ENCODE data around the gene SEL1L. TPM values are rescaled to one million over a fixed set of nuclear protein-coding genes. Genes with fewer than 3 reads are reported as not detected.
A peak's percentile ranks its signal among the peaks of the same experiment; 100 is the strongest.
"Not testable (repeated sequence)": the region's sequence is repeated elsewhere in the genome, so short reads cannot be mapped to it uniquely, and the experiment has no call there.

The SEL1L gene
- total RNA-seq, 1 donor from 2014 or later: 54.0 TPM

- DNase-seq (ENCODE audit: low read depth in 2 of 2): no peak
Measured at GRCh38 chr14:81474685-81475324, 58.8 kb downstream of the SEL1L start.

DNA sequence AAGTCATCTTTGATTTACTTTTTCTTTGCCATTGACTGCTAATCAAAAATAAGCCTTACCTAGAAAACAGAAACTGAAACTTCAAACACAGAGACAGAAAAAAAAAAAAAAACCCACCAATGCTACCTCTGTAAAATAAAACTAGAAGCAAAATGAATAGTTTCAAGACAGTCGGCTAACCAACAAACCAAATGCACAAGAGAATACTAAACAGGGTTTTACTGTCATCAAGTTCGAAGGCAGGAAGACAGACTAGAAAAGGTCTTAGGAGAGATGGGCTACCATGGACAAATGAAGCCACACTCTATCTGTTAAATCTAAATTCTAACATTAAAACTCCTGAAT is 59.5 kb downstream of the SEL1L start:
- no peak for DNase-seq (ENCODE audit: low read depth in 2 of 2)

- no peak for DNase-seq (ENCODE audit: low read depth in 2 of 2)
Measured at GRCh38 chr14:81473456-81474147, 60.1 kb downstream of the SEL1L start.

- no peak for DNase-seq (ENCODE audit: low read depth in 2 of 2)
Measured at GRCh38 chr14:81472096-81472800, 61.4 kb downstream of the SEL1L start.

DNA sequence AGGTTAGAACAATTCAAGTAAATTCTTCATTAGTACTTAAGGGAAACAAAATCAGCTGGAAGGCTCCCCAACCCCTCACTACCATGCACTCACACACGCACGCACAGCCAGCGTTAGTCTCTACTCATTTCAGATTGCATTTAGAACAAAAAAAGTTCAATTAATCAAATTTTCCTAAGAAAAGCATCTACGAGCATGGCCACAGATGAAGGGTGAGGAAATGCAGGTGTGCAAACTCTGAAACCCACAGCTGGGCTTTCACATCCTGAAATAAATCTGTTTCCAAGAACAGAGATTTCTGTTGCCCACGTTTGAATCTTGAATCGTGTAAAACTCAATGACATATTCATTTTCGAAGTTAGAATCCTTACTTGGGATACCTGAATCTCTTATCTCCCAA is 62.6 kb downstream of the SEL1L start:
- no peak for DNase-seq (ENCODE audit: low read depth in 2 of 2)

- DNase-seq (ENCODE audit: low read depth in 2 of 2): not testable (repeated sequence)
Measured at GRCh38 chr14:81470557-81470826, 63.2 kb downstream of the SEL1L start.

DNA sequence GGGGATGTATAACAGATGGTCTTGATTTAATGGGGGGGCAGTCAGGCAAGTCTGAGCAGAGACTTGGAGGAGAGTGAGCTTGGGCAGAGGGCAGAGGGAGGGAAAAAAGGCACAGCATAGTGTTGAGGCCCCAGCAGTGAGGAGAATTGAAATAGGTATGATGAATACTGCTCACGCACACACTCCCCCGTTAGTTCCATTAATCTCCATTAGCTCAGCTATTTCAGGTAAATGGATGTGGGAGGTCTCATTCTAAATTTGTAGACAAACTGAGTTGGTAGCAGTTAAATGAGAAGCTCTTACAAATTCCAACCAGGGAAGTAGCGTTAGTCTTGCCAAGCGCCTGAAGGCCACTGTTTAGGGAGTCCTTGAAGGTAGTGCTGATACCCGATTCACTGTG is 66.8 kb downstream of the SEL1L start:
- DNase-seq (ENCODE audit: low read depth in 2 of 2): no peak

GRCh38 chr14:81465507-81466228 is 68.0 kb downstream of the SEL1L start:
- no peak for DNase-seq (ENCODE audit: low read depth in 2 of 2)

GRCh38 chr14:81465003-81465392 is 68.7 kb downstream of the SEL1L start:
- DNase-seq (ENCODE audit: low read depth in 2 of 2): not testable (repeated sequence)

DNA sequence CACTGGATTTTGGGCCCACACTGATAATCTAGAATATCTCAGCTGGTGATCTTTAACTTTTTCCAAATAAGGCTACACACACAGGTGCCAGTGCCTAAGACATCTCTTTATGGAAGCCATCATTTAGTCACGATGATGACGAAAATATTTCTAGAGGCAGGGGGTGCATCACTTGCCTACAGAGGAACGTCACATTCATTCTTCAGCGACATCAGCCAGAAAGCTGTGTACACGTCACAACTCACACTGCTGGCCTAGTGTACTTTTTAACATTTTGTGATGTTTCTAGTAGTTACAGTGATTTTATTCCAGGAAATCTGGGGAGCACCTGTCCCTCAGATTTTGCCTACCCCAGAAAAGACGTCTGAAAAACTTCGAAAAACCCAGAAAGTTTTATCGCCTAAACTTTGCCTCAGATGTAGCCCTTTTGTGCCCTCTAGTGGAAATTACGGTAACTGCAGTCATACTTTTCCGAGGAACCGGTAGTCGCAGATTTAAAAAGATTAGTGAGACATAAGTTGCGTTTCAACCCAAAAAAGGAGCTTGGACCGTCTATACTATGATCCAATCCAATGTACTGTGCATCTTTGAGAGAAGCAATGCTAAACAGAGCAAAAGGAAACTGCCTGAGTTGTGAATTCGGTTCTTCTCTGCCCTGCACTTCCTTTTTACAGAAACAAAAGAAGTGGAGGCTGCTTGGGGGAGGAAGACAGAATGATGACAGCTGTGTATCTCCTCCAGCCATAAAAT is 69.2 kb downstream of the SEL1L start:
- DNase-seq (ENCODE audit: low read depth in 2 of 2): peak; percentile 42 to 60

GRCh38 chr14:81462356-81462755 is 71.3 kb downstream of the SEL1L start:
- DNase-seq (ENCODE audit: low read depth in 2 of 2): not testable (repeated sequence)

DNA sequence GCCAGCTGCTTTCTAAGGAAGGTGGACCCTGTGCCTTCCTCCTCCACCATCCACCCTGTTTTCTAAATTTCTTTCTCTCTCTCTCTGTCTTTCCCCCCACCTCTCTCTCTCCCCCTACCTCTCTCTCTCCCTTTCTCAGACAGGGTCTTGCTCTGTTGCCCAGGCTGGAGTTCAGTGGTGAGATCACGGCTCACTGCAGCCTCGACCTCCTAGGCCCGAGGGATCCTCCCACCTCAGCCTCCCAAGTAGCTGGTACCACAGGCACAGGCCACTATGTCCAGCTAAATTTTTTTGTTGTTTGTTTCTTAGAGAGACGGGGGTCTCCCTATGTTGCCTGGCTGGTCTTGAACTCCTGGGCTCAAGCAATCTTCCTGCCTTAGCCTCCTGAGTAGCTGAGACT is 73.7 kb downstream of the SEL1L start:
- DNase-seq (ENCODE audit: low read depth in 2 of 2): no peak

DNA sequence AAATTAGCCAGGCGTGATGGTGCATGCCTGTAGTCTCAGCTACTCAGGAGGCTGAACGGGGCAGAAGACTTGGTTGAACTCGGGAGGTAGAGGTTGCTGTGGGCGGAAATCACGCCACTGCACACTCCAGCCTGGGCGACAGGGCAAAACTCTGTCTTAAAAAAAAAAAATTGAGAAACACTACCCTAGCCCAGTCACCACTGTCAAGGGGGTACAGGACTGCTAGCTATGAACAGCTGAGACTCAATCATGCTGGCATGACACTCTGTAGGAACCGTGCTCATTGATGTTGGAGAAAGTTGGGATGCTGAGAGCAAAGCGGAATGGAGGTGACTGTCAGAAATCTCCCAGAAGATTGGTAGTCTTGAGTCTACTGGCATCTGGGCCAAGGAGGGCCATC is 75.3 kb downstream of the SEL1L start:
- DNase-seq (ENCODE audit: low read depth in 2 of 2): no peak

DNA sequence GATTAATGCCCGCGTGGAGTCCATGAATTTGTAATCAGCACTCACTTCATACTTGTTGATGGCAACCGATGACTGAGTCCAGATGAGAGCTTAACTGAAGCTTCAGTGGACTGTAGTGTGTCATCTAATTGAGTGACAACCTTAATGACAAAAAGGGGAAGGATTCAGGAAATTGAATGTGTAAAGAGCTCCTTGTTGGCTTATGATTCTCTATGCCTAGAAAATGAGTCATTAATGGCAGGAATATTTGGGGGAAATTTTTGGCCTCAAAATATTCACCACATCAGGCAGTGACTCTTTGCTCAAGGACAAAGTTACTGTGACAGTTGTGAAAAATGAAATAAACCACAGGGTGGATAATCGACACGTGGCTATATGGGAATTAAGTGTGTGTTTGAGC is 78.3 kb downstream of the SEL1L start:
- DNase-seq (ENCODE audit: low read depth in 2 of 2): no peak

- no peak for DNase-seq (ENCODE audit: low read depth in 2 of 2)
Measured at GRCh38 chr14:81454572-81455218, 79.0 kb downstream of the SEL1L start.

GRCh38 chr14:81453166-81453766 is 80.4 kb downstream of the SEL1L start:
- DNase-seq (ENCODE audit: low read depth in 2 of 2): peak; percentile 65 to 68

GRCh38 chr14:81452341-81453133 is 81.1 kb downstream of the SEL1L start:
- no peak for DNase-seq (ENCODE audit: low read depth in 2 of 2)

DNA sequence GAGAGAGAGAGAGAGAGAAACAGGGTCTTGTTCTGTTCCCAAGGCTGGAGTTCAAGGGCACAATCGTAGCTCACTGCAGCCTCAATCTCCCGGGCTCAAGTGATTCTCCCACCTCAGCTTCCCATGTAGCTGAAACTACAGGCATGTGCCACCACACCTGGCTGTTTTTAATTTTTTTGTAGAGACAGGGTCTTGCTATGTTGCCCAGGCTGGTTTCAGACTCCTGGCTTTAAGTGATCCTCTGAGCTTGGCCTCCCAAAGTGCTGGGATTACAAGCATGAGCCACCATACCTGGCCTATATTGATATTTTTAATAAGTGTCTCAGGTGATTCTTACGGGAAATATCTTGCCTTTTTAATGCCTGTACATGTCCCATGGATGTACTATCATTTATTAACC is 82.7 kb downstream of the SEL1L start:
- no peak for DNase-seq (ENCODE audit: low read depth in 2 of 2)

DNA sequence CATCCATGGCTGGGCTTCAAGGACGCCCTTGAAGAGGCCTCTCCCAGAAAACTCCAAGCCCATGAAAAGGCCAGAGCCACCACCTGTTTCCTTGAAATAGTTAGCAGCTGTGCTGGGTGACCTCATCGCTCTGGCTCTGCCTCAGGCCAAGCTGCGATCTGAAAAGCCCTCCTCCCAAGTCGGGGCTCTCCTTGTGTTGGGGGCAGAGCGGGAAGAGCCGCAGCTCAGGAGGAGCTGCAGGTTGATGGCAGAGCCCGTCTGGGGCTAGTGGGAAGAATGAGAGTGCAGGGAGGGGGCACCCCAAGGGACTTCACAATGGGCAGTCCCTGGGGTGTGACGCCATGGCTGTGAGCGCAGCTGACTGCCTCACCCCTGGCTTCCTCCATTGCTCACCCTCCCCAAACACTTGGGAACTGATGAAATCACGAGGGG is 83.5 kb downstream of the SEL1L start:
- peak in 1 of 2 donors; percentile 9 for DNase-seq (ENCODE audit: low read depth in 2 of 2)

DNA sequence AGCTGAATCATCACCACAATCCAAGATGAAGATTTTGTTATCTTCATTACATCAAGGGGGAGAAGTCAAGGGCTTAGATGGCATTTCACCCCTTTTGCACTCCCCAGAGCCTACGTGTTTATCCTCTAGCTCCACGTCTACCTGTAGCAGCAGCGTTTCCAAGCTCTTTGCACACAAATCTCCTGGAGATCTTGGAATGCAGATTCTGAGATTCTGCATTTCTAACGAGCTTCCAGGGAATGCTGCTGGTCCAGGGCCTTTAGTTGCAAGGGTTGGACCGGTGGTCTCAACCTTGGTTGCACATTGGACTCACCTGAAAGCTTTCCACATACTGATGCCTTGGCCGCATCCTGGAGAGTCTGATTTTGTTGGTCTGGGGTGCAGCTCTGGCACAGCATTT is 84.1 kb downstream of the SEL1L start:
- DNase-seq (ENCODE audit: low read depth in 2 of 2): no peak

All from dermis microvascular lymphatic vessel endothelial cell (primary cell).